Stimulated activated CD4-positive, alpha-beta T cell treated with anti-CD3 and anti-CD28 coated beads, TNF-alpha, amount 100 ng/mL, for 24 hours (primary cell): ENCODE data around the gene JMJD1C.
"Not testable (repeated sequence)": the region's sequence is repeated elsewhere in the genome, so short reads cannot be mapped to it uniquely, and the experiment has no call there.

ENCODE experiments used
- DNase-seq, 3 experiments: peaks; one replicate each; pipeline ENCODE4 v3.0.0-alpha.2; 2020; ENCODE audit warnings: low read depth in 3 of 3

JMJD1C gene

GRCh38 chr10:63410633-63411032 lies 55.1 kb downstream of the JMJD1C start:
- no peak for DNase-seq

- no peak for DNase-seq
Observed at GRCh38 chr10:63409465-63410027, 56.2 kb downstream of the JMJD1C start.

- no peak for DNase-seq
Observed at GRCh38 chr10:63407136-63407662, 58.6 kb downstream of the JMJD1C start.

- DNase-seq = no peak
Observed at GRCh38 chr10:63396133-63396761, 69.5 kb downstream of the JMJD1C start.

DNA sequence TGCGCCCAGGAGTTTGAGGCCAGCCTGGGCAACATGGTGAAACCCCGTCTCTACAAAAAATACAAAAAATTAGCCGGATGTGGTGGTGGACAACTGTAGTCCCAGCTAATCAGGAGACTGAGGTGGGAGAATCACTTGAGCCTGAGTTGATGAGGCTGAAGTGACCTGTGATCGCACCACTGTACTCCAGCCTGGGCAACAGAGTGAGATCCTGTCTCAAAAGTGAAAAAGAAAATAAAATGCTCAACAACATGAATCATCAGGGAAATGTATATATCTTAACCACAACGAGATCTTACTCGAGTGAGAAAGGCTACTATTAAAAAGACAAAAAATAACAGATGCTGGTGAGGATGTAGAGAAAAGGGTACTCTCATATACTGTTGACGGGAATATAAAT lies 72.7 kb downstream of the JMJD1C start:
- DNase-seq = no peak

DNA sequence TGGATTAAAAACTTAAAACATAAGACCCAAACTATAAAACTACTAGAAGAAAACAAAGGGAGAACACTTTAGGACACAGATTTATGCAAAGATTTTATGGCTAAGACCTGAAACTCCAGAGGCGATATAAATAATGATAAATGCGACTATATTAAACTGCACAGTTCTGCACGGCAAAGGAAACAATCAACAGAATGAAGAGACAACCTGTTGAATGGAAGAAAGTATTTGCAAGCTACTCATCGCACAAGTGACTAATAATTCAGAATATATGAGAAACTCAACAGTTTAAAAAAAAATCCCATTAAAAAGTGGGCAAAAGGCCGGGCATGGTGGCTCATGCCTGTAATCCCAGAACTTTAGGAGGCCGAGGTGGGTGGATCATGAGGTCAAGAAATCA lies 73.6 kb downstream of the JMJD1C start:
- DNase-seq = no peak

DNA sequence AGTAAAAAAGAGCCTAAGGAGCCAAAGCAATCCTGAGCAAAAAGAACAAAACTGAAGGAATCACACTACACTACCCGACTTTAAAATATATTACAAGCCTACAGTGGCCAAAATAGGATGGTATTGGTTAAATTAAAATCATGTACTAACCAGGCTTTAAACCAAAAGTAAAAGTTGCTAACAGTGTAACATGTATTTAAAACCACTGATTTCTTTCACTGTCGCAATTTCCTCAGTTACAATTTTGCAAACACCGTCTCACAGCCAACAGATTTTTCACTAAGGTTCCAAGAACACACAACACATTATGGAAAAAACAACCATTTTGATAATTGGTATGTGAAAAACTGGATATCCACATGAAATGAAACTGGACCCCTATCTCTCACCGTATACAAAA lies 74.0 kb downstream of the JMJD1C start:
- DNase-seq = no peak

DNA sequence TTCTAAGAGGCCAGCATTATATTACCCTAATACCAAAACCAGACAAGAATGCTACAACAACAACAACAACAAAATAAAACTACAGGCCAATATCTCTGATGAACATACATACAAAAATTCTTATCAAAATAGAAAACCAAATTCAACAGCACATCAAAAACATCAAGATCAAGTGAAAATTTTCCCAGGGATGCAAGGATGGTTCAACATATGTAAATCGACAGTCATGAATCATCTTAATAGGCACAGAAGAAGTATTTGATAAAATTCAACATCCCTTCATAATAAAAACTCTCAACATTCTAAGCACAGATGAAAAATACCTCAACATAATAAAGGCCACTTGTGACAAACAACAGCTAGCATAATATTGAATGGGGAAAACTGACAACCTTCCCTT lies 75.3 kb downstream of the JMJD1C start:
- no peak for DNase-seq

DNA sequence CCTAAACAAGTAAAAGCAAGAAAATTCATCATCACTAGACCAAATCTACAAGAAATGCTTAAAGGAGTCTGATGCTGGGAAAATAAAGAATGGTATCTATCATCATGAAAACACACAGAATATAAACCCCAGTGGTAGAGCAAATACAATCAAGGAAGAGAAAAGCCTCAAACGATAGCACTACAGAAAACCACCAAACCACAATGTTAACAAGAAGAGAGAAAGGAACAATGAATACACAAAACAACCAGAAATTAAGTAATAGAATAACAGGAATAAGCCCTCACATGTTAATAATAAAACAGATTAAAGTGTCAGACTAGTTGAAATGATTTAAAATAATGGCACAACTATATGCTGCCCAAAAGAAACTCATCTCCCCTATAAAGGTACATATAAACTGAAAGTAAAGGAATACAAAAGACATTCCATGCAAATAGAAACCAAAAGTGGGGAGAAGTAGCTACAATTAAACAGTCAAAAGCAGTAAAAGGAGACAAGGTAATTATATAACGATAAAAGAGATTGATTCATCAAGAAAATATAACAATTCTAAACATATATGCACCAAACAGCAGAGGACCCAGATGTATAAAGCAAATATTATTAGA lies 77.3 kb downstream of the JMJD1C start:
- no peak for DNase-seq

- no peak for DNase-seq
Observed at GRCh38 chr10:63385254-63385653, 80.5 kb downstream of the JMJD1C start.

- no peak for DNase-seq
Observed at GRCh38 chr10:63384675-63385074, 81.1 kb downstream of the JMJD1C start.

DNA sequence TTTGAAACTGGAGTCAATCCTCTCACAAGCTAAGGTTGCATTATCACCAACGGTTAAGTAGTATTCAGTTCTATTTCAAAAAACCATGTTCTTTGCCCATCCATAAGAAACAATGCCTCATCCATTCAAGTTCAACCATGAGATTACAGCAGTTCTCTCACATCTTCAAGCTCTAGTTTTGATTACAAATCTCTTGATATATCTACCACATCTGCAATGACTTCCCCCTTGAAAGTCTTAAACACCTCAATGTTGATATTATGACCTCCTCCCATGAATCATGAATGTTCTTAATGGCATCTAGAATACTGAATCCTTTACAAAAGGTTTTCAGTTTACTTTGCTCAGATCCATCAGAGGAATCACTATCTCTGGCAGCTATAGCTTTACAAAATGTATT lies 81.8 kb downstream of the JMJD1C start:
- DNase-seq = no peak

DNA sequence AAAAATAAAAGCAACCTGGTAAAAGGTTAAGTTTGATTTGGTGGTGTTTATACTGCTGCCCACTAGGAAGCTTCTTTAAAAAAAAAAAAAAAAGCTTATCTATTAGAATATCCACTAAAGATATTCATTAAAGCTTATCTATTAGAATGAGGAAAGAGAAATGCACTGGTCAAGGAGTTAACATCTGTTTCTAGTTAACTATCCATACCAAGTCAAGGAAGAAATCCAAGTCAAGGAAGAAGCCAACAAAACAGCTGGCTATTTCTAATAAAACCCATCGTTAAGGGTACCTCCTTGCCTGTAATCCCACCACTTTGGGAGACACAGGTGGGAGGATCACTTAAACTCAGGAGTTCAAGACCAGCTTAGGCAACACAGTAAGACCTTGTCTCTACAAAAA lies 82.6 kb downstream of the JMJD1C start:
- no peak for DNase-seq

- no peak for DNase-seq
Observed at GRCh38 chr10:63382066-63382465, 83.7 kb downstream of the JMJD1C start.

DNA sequence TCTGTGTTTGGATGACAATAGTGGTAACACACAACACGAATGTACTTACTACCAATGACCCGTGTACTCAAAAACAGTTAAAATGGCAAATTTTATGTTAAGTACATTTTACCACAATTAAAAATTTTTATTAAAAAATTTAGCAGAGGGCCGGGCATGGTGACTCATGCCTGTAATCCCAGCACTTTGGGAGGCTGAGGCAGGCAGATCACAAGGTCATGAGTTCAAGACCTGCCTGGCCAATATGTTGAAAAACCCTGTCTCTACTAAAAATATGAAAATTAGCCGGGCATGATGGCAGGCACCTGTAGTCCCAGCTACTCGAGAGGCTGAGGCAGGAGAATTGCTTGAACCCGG lies 88.5 kb downstream of the JMJD1C start:
- not testable (repeated sequence) for DNase-seq

DNA sequence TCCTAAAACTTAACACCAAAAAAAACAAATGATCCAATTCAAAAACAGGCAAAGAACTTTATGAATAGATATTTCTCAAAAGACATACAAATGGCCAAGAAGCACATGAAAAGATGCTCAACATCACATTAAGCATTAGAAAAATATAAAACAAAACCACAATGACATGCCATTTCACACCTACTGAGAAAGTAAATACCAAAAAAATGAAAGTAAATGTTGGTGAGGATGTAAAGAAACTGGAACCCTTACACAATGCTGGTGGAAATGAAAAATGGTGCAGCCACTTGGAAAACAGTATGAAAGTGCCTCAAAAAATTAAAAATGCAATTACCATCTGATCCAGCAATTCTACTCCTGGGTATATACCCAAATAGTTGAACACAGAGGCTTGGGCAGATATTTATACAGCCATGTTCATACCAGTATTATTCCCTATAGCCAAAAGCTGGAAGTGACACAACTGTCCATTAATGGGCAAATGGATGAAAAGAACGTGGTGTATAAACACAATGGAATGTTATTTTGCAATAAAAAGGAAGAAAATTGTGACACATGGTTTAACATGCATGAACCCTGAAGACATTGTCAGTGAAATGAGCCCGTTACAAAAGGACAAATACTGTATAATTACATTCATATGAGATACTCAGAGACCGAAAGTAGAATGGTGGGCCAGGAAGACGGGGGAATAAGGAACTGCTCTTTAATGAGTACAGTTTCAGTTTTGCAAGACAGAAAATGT lies 89.0 kb downstream of the JMJD1C start:
- DNase-seq = no peak

GRCh38 chr10:63375859-63376258 lies 89.9 kb downstream of the JMJD1C start:
- DNase-seq = no peak

- no peak for DNase-seq
Observed at GRCh38 chr10:63375458-63375857, 90.3 kb downstream of the JMJD1C start.

- no peak for DNase-seq
Observed at GRCh38 chr10:63374991-63375390, 90.8 kb downstream of the JMJD1C start.

DNA sequence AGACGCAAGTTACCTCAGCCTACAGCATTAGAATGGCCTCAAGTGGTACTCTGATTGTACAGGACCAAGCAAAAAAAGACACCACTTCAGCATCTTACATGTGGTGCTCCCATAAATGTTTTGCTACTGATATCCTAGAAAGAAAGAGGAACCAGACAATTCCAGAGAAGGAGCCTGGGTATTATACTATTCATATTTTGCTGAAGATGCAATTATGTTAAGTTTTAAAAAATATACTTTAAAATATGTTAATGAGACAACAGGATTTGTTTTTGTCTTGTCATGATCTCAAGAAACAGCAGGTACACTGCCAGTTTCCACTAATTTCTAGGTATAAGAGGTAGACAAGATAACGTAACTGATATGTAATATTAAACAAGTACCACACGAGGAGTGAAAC lies 92.6 kb downstream of the JMJD1C start:
- DNase-seq = no peak

DNA sequence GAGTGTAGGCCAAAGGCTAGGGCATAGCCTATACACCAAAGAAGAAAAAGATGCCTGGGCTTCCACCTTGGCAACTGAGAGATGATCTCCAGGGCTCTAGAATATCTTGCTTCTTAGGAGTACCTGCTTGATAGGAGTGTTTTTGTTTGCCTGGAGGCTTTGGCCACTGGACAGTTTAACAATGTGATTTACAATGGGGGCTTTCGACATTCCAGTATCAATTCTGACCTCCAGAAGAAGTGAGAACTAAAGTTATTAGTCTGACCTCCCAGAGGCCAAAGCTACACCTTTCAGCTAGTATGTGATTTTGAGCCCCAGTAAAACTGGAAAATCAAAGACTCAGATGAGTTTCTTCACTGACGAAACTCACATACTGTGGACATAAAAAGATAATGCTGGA lies 96.1 kb downstream of the JMJD1C start:
- no peak for DNase-seq

GRCh38 chr10:63368365-63368764 lies 97.4 kb downstream of the JMJD1C start:
- no peak for DNase-seq

DNA sequence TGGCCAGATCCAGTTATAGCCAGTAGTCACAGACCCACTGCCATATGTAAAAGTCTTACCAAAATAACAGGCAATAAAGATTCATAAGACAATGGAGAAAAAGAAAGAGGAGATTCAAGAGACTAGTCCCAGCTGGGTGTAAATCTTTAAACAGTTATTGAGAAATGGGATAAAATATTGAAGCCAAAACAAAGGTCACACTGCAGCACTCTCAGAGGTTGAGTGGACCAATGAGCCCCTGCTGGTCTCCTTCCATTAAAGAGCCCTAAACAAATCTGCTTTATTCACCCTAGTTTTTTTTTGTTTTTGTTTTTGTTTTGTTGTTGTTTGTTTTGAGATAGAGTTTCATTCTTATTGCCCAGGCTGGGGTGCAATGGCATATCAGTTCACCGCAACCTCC lies 98.8 kb downstream of the JMJD1C start:
- no peak for DNase-seq
